Endodermal cell (in vitro differentiated cells): ENCODE results near the gene AHI1. TPM values are rescaled to one million over a fixed set of nuclear protein-coding genes. Genes with fewer than 3 reads are reported as not detected.

Source experiments
- DNase-seq: peaks from one replicate; pipeline ENCODE4 v3.0.0-alpha.2; 2017
- H3K27ac ChIP-seq: 2 replicates; pipeline ENCODE4 v1.5.1; 2013; ENCODE audit warnings: mild to moderate bottlenecking, low read depth, low read length, moderate library complexity
- H3K27me3 ChIP-seq: 2 replicates; pipeline ENCODE4 v1.6.1; 2013; ENCODE audit warnings: mild to moderate bottlenecking, low read length, moderate library complexity; ENCODE audit not compliant: insufficient read depth, control insufficient read depth, poor library complexity, severe bottlenecking
- H3K36me3 ChIP-seq: 2 replicates; pipeline ENCODE4 v1.7.0; 2013; ENCODE audit warnings: mild to moderate bottlenecking, low read length, moderate library complexity; ENCODE audit not compliant: control insufficient read depth, insufficient read depth
- H3K4me1 ChIP-seq: one replicate; pipeline ENCODE4 v1.7.0; 2013; ENCODE audit warnings: low read length; ENCODE audit not compliant: control insufficient read depth, insufficient read depth
- H3K4me3 ChIP-seq: 2 replicates; pipeline ENCODE4 v1.5.1; 2013; ENCODE audit warnings: mild to moderate bottlenecking, low read length, moderate library complexity
- H3K9ac ChIP-seq: 2 replicates; pipeline ENCODE4 v1.6.1; 2013; ENCODE audit warnings: mild to moderate bottlenecking, low read length, moderate library complexity; ENCODE audit not compliant: poor library complexity, severe bottlenecking; ENCODE audit errors: extremely low read depth
- H3K9me3 ChIP-seq: 2 replicates; pipeline ENCODE4 v1.6.1; 2013; ENCODE audit warnings: mild to moderate bottlenecking, low read length, moderate library complexity; ENCODE audit not compliant: control insufficient read depth
- H3K27ac Mint-ChIP-seq: 2 replicates; pipeline ENCODE4 v1.8.0; 2020; ENCODE audit warnings: mixed read lengths
- H3K27me3 Mint-ChIP-seq: 2 replicates; pipeline ENCODE4 v1.8.0; 2021; ENCODE audit warnings: mild to moderate bottlenecking, mixed read lengths; ENCODE audit not compliant: insufficient read depth
- H3K36me3 Mint-ChIP-seq: 2 replicates; pipeline ENCODE4 v1.8.0; 2020; ENCODE audit warnings: low read depth, mixed read lengths
- H3K4me1 Mint-ChIP-seq: 2 replicates; pipeline ENCODE4 v1.8.0; 2020; ENCODE audit warnings: mixed read lengths
- H3K4me3 Mint-ChIP-seq: 2 replicates; pipeline ENCODE4 v1.8.0; 2020; ENCODE audit warnings: mild to moderate bottlenecking, moderate library complexity, mixed read lengths
- H3K9me3 Mint-ChIP-seq: 2 replicates; pipeline ENCODE4 v1.8.0; 2020; ENCODE audit warnings: mild to moderate bottlenecking, mixed read lengths
- WGBS, 2 experiments: methylation state at CpG; one replicate each; pipeline versions ENCODE4 v1.1.5 to v1.1.7; 2013; ENCODE audit warnings: missing lambda C conversion rate in 2 of 2, mixed read lengths in 1 of 2; ENCODE audit not compliant: insufficient coverage in 1 of 2, insufficient read length in 1 of 2; 5-methylcytosine and 5-hydroxymethylcytosine counted together
- total RNA-seq, 2 donors: library from RNA; stranded (reverse); fragmentation: NEBNext Ultra II Directional in 1 of 2; extraction: Animal tissue kit (Norgen Biotek cat#: 25700) in 1 of 2; gene quantifications; 2 replicates in 1 of 2; 3 replicates in 1 of 2; pipeline ENCODE4 v1.2.1, GENCODE V29; 2021
- TF ChIP-seq, protein P1 (sequence below): fragments of 200-600 bp; sonication (generic); conservative IDR thresholded peaks from 2 replicates; pipeline ENCODE4 v1.5.0; 2021; ENCODE audit warnings: antibody characterized with exemption, mild to moderate bottlenecking

Gene AHI1
- total RNA-seq, 2 donors from 2014 or later, result 24.9 to 34.9 TPM

DNA sequence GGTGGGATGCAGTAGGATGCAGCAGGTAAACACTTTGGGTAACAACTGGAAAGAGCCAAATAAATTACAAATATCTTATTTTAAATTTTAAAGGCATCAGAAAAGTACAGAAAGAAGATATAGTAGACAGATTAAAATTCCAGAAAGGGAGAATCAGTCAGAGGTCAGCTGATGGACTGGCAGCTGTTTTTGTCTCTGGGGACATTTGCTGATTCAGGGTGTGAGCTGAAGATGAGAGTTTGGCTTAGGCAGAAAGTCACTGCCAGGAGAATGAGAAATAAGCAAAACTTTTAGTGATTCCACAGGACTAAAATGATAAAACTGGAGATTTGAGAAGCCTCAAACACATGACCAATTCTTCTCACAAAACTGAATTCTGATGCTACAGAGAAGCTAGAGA is 39.5 kb downstream of the AHI1 start:
- Histone ChIP-seq H3K4me1 (no peaks in the 10 kb centered on the region), H3K9me3 (no peaks in the 10 kb centered on the region), H3K4me3 (no peak overlapping the region), H3K36me3 (no peaks in the 10 kb centered on the region), H3K9ac (no peak overlapping the region), H3K27me3 (no peaks in the 10 kb centered on the region), H3K27ac (no peak overlapping the region)
- Mint-ChIP-seq H3K36me3 (peaks cover 8% of the 10 kb centered on the region), H3K27ac (no peak overlapping the region), H3K9me3 (no peaks in the 10 kb centered on the region), H3K27me3 (no peaks in the 10 kb centered on the region), H3K4me3 (no peak overlapping the region), H3K4me1 (no peaks in the 10 kb centered on the region)
- DNase-seq, result no peak
- TF ChIP-seq, protein P1, sequence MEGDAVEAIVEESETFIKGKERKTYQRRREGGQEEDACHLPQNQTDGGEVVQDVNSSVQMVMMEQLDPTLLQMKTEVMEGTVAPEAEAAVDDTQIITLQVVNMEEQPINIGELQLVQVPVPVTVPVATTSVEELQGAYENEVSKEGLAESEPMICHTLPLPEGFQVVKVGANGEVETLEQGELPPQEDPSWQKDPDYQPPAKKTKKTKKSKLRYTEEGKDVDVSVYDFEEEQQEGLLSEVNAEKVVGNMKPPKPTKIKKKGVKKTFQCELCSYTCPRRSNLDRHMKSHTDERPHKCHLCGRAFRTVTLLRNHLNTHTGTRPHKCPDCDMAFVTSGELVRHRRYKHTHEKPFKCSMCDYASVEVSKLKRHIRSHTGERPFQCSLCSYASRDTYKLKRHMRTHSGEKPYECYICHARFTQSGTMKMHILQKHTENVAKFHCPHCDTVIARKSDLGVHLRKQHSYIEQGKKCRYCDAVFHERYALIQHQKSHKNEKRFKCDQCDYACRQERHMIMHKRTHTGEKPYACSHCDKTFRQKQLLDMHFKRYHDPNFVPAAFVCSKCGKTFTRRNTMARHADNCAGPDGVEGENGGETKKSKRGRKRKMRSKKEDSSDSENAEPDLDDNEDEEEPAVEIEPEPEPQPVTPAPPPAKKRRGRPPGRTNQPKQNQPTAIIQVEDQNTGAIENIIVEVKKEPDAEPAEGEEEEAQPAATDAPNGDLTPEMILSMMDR, result no peak

GRCh38 chr6:135451617-135452190 is 45.8 kb downstream of the AHI1 start:
- 25% methylated on average over 2 of the region's 2 CpGs; no CpG with 5 or more reads in 1 of the 2 experiments for WGBS, 2 experiments
- Mint-ChIP-seq H3K27me3 (no peaks in the 10 kb centered on the region), H3K36me3 (peaks cover 4% of the 10 kb centered on the region), H3K4me1 (no peaks in the 10 kb centered on the region), H3K4me3 (no peak overlapping the region), H3K27ac (no peak overlapping the region), H3K9me3 (no peaks in the 10 kb centered on the region)
- Histone ChIP-seq H3K27ac (no peak overlapping the region), H3K9me3 (no peaks in the 10 kb centered on the region), H3K4me1 (no peaks in the 10 kb centered on the region), H3K27me3 (no peaks in the 10 kb centered on the region), H3K9ac (no peak overlapping the region), H3K36me3 (no peaks in the 10 kb centered on the region), H3K4me3 (no peak overlapping the region)
- TF ChIP-seq, protein P1, result peak; percentile 82
- no peak for DNase-seq

DNA sequence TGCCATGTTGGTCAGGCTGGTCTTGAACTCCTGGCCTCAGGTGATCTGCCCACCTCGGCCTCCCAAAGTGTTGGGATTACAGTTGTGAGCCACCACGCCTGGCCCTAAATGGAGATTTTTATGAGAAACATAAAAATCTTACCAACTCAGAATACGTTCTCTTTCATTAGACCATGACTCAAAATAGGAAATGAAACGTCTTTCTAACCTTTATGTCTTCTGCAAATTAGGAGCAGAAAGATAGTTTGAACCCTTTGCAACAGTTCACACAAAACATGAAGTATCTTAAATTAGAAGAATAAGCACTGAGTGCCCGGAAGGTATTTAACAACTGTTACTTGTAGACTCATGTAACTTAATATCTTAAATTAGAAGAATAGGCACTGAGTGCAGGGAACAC is 48.3 kb downstream of the AHI1 start:
- Histone ChIP-seq H3K27ac (no peak overlapping the region), H3K9me3 (no peaks in the 10 kb centered on the region), H3K9ac (no peak overlapping the region), H3K27me3 (no peaks in the 10 kb centered on the region), H3K4me3 (no peak overlapping the region), H3K36me3 (peaks cover 3% of the 10 kb centered on the region), H3K4me1 (no peaks in the 10 kb centered on the region)
- Mint-ChIP-seq H3K36me3 (peaks cover 17% of the 10 kb centered on the region), H3K4me3 (no peak overlapping the region), H3K4me1 (no peaks in the 10 kb centered on the region), H3K9me3 (no peaks in the 10 kb centered on the region), H3K27me3 (no peaks in the 10 kb centered on the region), H3K27ac (no peak overlapping the region)
- no peak for DNase-seq
- TF ChIP-seq, protein P1, result no peak
- 90 to 94% methylated on average over 3 to 4 of the region's 5 CpGs for WGBS, 2 experiments
